ENCODE measurements around the gene TRIM24.

- TF ChIP-seq SPI1 (IDR thresholded peaks at IDR 0.05; ENCODE audit: low read depth, low read length) = no peak
- TF ChIP-seq POLR2AphosphoS5 (IDR thresholded peaks at IDR 0.05; ENCODE audit: low read depth, low read length) = no peak
- TF ChIP-seq POLR2A (IDR thresholded peaks at IDR 0.05; ENCODE audit: low read depth, low read length) = no peak
- no peak for TF ChIP-seq TAF1 (IDR thresholded peaks at IDR 0.05; ENCODE audit: low read depth, low read length)
- TF ChIP-seq POU2F2 (IDR thresholded peaks at IDR 0.05; ENCODE audit: low read depth, low read length) = no peak
- no peak for TF ChIP-seq PAX5 (IDR thresholded peaks at IDR 0.05; ENCODE audit: insufficient read depth, low read length, severe bottlenecking)
Observed at GRCh38 chr7:138575897-138576428, 115.9 kb downstream of the TRIM24 start.
